ENCODE results near the gene TRAPPC4. TPM values are rescaled to one million over a fixed set of nuclear protein-coding genes. Genes with fewer than 3 reads are reported as not detected.
A peak's percentile ranks its signal among the peaks of the same experiment; 100 is the strongest.
"Not testable (repeated sequence)": the region's sequence is repeated elsewhere in the genome, so short reads cannot be mapped to it uniquely, and the experiment has no call there.

The TRAPPC4 gene
- total RNA-seq, 1 donor from 2014 or later = 60.4 TPM

DNA sequence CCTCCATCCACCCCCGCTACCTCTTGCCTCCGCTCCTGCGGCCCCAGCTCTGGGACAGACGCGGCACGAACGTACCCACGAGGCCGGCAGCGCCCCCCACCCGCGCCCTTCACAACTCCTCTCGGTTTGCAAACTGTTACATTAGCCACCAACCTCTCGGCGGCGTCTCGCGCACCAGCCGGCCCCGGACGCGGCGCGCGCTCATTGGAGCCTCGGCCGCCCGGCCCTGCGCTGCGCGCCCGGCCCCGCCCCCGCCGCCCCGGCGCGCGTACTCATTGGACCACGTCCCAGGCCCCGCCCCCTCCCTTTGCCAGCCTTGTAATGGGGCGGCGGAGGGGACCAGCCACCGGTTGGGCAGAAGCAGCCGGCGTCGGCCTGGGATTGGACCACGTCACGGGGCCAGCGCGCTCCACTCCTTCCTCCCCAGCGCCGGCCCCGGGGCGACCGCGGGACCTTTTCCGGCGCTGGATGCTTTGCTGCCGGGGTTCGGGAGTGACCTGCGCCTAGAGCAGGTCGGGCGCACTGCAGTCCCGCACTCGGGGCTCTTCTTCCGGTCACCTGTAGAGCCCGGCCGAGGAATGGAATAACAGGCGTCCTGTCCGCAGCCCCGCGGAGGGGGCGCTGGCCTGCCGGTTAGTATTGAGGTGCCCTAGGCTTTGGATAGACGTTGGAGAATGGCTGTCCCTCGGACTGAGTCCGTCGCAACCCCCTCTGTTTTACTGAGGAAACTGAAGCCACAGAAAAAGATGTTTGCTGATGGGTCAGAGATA, 38.6 kb downstream of the TRAPPC4 start, which contains the start of gene HYOU1:
Gene HYOU1, minus strand, starts transcription at position 206 of the 770 bp plus-strand sequence. CDS start 1,045 bp downstream, outside the sequence.
- H3K36me3 Mint-ChIP-seq (ENCODE audit: low read depth, unreplicated experiment) = peaks cover 33% of the 10 kb centered on the region
- peak within 1 kb of the TSS; percentile 97 for H3K4me3 Mint-ChIP-seq (ENCODE audit: unreplicated experiment)
- H3K9me3 Mint-ChIP-seq (ENCODE audit: unreplicated experiment) = no peaks in the 10 kb centered on the region
- H3K4me1 Mint-ChIP-seq (ENCODE audit: unreplicated experiment) = peaks cover 17% of the 10 kb centered on the region
- peaks cover 6% of the 10 kb centered on the region for H3K27me3 Mint-ChIP-seq (ENCODE audit: unreplicated experiment)
- TF ChIP-seq CTCF (IDR thresholded peaks at IDR 0.05; ENCODE audit: unreplicated experiment) = no peak
- peak; percentile 99 for DNase-seq (ENCODE audit: low spot score)
- peak within 1 kb of the TSS; percentile 95 for H3K27ac Mint-ChIP-seq (ENCODE audit: unreplicated experiment)

- H3K36me3 Mint-ChIP-seq (ENCODE audit: low read depth, unreplicated experiment) = peaks cover 15% of the 10 kb centered on the region
- not testable (repeated sequence) for H3K27ac Mint-ChIP-seq (ENCODE audit: unreplicated experiment); H3K4me3 Mint-ChIP-seq (ENCODE audit: unreplicated experiment); H3K9me3 Mint-ChIP-seq (ENCODE audit: unreplicated experiment); H3K27me3 Mint-ChIP-seq (ENCODE audit: unreplicated experiment); DNase-seq (ENCODE audit: low spot score)
- peaks cover 19% of the 10 kb centered on the region for H3K4me1 Mint-ChIP-seq (ENCODE audit: unreplicated experiment)
Measured at GRCh38 chr11:119059128-119059527, 40.6 kb downstream of the TRAPPC4 start.

- no peak for DNase-seq (ENCODE audit: low spot score)
- TF ChIP-seq CTCF (IDR thresholded peaks at IDR 0.05; ENCODE audit: unreplicated experiment) = no peak
- peaks cover 3% of the 10 kb centered on the region for H3K36me3 Mint-ChIP-seq (ENCODE audit: low read depth, unreplicated experiment)
- no peaks in the 10 kb centered on the region for H3K9me3 Mint-ChIP-seq (ENCODE audit: unreplicated experiment)
- peaks cover 2% of the 10 kb centered on the region for H3K27me3 Mint-ChIP-seq (ENCODE audit: unreplicated experiment)
- H3K4me1 Mint-ChIP-seq (ENCODE audit: unreplicated experiment) = peaks cover 11% of the 10 kb centered on the region
- H3K4me3 Mint-ChIP-seq (ENCODE audit: unreplicated experiment) = no peak overlapping the region
- no peak overlapping the region for H3K27ac Mint-ChIP-seq (ENCODE audit: unreplicated experiment)
Measured at GRCh38 chr11:119061256-119061655, 42.7 kb downstream of the TRAPPC4 start.

DNA sequence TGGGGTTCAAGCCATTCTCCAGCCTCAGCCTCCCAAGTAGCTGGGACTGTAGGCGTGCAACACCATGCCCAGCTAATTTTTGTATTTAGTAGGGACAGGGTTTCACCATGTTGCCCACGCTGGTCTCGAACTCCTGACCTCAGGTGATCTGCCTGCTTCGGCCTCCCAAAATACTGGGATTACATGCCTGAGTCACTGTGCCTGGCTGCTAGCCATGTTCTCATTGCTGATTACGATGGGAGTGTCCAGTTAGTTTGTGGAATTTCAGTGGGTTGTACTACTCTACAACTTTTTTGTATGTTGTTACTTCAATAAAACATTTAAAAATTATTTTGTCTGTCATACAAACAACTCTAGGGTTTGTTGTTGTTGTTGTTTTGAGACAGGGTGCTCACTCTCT, 44.2 kb downstream of the TRAPPC4 start:
- Mint-ChIP-seq H3K27ac (ENCODE audit: unreplicated experiment) (no peak overlapping the region), H3K9me3 (ENCODE audit: unreplicated experiment) (no peaks in the 10 kb centered on the region), H3K4me3 (ENCODE audit: unreplicated experiment) (no peak overlapping the region), H3K36me3 (ENCODE audit: low read depth, unreplicated experiment) (peaks cover 3% of the 10 kb centered on the region), H3K4me1 (ENCODE audit: unreplicated experiment) (peaks cover 18% of the 10 kb centered on the region), H3K27me3 (ENCODE audit: unreplicated experiment) (peaks cover 8% of the 10 kb centered on the region)
- no peak for DNase-seq (ENCODE audit: low spot score)
- TF ChIP-seq CTCF (IDR thresholded peaks at IDR 0.05; ENCODE audit: unreplicated experiment) = no peak

GRCh38 chr11:119065369-119065768, 46.8 kb downstream of the TRAPPC4 start:
- H3K9me3 Mint-ChIP-seq (ENCODE audit: unreplicated experiment) = no peaks in the 10 kb centered on the region
- no peak overlapping the region for H3K27ac Mint-ChIP-seq (ENCODE audit: unreplicated experiment)
- no peak for TF ChIP-seq CTCF (IDR thresholded peaks at IDR 0.05; ENCODE audit: unreplicated experiment)
- H3K27me3 Mint-ChIP-seq (ENCODE audit: unreplicated experiment) = peaks cover 7% of the 10 kb centered on the region
- no peak overlapping the region for H3K4me3 Mint-ChIP-seq (ENCODE audit: unreplicated experiment)
- no peak for DNase-seq (ENCODE audit: low spot score)
- peaks cover 5% of the 10 kb centered on the region for H3K36me3 Mint-ChIP-seq (ENCODE audit: low read depth, unreplicated experiment)
- peaks cover 14% of the 10 kb centered on the region for H3K4me1 Mint-ChIP-seq (ENCODE audit: unreplicated experiment)
